Ectodermal cell (in vitro differentiated cells): ENCODE measurements around the gene LRR1.
"Not testable (repeated sequence)": the region's sequence is repeated elsewhere in the genome, so short reads cannot be mapped to it uniquely, and the experiment has no call there.

Source experiments
- H3K27ac ChIP-seq: 2 replicates; pipeline ENCODE4 v1.7.0; 2013; ENCODE audit warnings: mild to moderate bottlenecking, low read depth, low read length; ENCODE audit not compliant: insufficient read depth, poor library complexity, severe bottlenecking
- H3K27me3 ChIP-seq: 2 replicates; pipeline ENCODE4 v1.7.0; 2013; ENCODE audit warnings: mild to moderate bottlenecking, low read length; ENCODE audit not compliant: insufficient read depth, control insufficient read depth, poor library complexity, severe bottlenecking
- H3K36me3 ChIP-seq: one replicate; pipeline ENCODE4 v1.7.0; 2013; ENCODE audit warnings: low read length; ENCODE audit not compliant: control insufficient read depth, insufficient read depth
- H3K4me1 ChIP-seq: one replicate; pipeline ENCODE4 v1.7.0; 2013; ENCODE audit warnings: low read length; ENCODE audit not compliant: control insufficient read depth, insufficient read depth
- H3K4me3 ChIP-seq: 2 replicates; pipeline ENCODE4 v1.7.0; 2013; ENCODE audit warnings: low read depth, low read length, control low read depth; ENCODE audit not compliant: insufficient read depth
- H3K9me3 ChIP-seq: 2 replicates; pipeline ENCODE4 v1.7.0; 2013; ENCODE audit warnings: mild to moderate bottlenecking, low read length, moderate library complexity; ENCODE audit not compliant: control insufficient read depth
- WGBS, 2 experiments: methylation state at CpG; one replicate each; pipeline ENCODE4 v1.1.7; 2013; ENCODE audit warnings: missing lambda C conversion rate in 2 of 2; 5-methylcytosine and 5-hydroxymethylcytosine counted together

Gene LRR1

DNA sequence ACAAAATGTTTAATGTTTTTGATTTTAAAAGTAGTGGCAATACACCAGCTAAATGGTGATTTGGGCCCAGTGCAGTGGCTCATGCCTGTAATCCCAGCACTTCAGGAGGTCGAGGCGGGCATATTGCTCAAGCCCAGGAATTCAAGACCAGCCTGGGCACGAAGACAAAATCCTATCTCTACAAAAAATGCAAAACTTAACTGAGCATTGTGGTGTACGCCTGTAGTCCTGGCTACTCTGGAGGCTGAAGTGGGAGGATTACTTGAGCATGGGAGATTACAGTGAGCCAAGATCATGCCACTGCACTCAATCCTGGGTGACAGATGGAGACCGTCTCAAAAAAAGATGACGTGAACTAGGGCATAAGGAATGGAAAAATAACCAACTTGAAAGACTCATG lies 17.0 kb downstream of the LRR1 start:
- WGBS, 2 experiments: 92 to 94% methylated on average over 6 of the region's 6 CpGs

DNA sequence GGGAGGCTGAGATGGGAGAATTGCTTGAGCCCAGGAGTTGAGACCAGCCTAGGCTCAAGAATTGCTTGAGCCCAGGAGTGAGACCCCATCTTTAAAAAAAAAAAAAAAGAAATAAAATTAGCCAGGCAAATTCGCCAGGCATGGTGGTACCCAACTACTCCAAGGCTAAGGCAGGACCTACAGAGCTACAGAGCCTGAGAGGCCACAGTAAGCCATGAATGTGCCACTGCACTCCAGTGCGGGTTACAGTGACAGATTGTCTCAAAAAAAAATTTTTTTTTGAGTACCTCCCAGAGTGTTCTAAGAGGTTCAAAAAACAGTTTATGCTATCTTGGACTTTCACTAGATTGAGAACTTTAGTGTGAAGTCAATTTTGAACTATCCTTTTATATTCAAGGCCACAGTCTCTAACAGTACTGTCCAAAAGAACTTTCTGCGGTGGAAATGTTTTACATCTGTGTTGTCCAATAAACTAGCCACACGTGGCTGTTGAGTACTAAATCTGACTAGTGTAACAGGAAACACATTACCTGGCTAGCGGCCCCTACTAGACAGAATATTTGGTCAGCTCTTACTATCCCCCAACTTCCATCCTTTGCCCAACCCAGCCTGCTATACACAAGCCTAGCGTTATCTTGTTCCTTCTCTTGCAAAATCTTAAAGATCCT lies 19.2 kb downstream of the LRR1 start:
- 96% methylated on average over 6 of the region's 6 CpGs for WGBS, 2 experiments
- H3K9me3 ChIP-seq: no peaks in the 10 kb centered on the region
- H3K27ac ChIP-seq: no peak overlapping the region
- no peak overlapping the region for H3K4me3 ChIP-seq
- peaks cover 12% of the 10 kb centered on the region for H3K36me3 ChIP-seq
- peaks cover 9% of the 10 kb centered on the region for H3K4me1 ChIP-seq
- H3K27me3 ChIP-seq: no peaks in the 10 kb centered on the region

More for the DNA sequence above, 17.0 kb downstream of the LRR1 start:
- Histone ChIP-seq H3K36me3 (peaks cover 12% of the 10 kb centered on the region), H3K4me3 (no peak overlapping the region), H3K9me3 (no peaks in the 10 kb centered on the region), H3K27ac (no peak overlapping the region), H3K27me3 (no peaks in the 10 kb centered on the region), H3K4me1 (no peaks in the 10 kb centered on the region)

DNA sequence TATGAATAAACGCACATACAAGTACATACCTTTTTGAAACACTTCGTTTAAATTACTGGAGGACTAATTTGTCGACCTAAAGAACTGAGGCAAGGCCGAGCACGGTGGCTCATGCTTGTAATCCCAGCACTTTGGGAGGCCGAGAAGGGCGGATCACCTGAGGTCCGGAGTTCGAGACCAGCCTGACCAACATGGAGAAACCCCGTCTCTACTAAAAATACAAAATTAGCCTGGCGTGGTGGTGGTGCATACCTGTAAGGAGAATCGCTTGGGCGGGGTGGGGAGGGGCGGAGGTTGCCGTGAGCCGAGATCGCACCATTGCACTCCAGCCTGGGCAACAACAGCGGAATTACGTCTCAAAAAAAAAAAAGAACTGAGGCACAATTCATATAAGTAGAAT lies 20.5 kb downstream of the LRR1 start:
- H3K9me3 ChIP-seq, H3K27me3 ChIP-seq, H3K27ac ChIP-seq, H3K4me1 ChIP-seq: not testable (repeated sequence)
- peaks cover 12% of the 10 kb centered on the region for H3K36me3 ChIP-seq
- WGBS, 2 experiments: 70 to 79% methylated on average over 19 of the region's 19 CpGs
- peak overlapping the region; percentile 93 for H3K4me3 ChIP-seq

DNA sequence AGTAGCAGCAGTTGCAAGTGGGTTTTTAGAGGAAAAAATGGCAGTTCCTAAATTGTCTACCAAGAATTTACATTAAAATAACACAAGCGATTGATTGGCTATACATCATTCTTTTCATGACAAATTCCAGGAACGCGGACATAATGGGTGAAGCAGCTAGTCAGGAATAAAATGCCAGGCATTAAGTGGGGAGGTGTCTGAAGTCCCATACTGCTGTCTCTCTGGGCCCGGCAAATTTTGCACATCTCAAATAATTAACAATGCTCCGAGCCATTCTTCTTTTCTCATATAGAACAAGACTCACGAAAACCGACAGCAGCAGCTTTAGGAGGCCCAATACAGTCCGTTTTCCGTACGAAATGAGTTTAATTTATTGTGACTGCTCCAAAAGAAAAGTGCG lies 21.0 kb downstream of the LRR1 start:
- peaks cover 9% of the 10 kb centered on the region for H3K4me1 ChIP-seq
- WGBS, 2 experiments: 1% methylated on average over 11 of the region's 11 CpGs
- H3K27me3 ChIP-seq: no peaks in the 10 kb centered on the region
- H3K27ac ChIP-seq: peak overlapping the region; percentile 93
- H3K36me3 ChIP-seq: peaks cover 12% of the 10 kb centered on the region
- peak overlapping the region; percentile 93 for H3K4me3 ChIP-seq
- no peaks in the 10 kb centered on the region for H3K9me3 ChIP-seq

DNA sequence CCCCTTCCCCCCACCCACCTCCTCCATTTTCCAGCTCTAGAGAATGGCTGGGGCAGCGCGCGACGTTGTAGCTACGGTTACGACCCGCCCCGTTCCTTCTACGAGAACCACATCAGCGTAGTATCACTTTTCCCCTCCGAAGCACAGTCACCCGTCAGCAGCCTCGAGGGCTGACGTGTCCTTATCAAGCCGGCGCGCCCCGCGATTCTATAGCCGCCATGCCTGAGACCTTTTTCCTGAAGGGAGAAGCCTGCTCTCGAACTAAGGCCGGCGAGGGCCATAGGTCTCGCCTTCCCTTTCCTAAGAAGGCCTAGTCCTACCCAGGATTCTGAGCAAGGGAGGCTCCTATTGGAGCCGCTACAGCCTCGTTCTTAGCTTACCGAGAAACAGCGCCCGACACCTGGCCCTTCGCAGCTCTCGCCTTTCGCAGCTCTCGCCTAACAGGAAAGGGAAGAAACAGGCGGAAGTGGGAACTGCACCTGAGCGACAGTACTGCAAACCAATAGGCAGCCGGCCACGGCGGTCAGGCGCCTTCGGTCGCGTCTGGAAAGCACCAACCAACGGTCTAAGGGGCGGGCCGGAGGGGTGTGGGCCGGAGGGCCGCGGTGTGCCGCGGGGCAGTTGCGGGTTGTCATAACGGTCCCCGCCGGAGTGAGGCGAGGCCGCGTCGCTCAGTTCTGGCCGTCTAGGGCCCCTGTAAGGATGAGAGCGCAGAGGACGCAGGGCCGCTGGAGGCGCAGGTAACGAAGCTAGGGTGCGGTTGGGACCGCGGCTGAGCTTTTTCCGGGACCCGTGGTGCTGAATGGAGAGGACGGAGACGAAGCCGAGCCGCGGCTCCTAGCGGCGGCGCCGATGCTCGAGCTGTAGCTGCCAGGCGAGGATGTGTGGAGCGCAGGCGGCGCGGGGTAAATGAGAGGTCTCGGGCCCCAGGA lies 21.7 kb downstream of the LRR1 start, which contains the start of the genes MGAT2 and RPL36AL:
TSS of gene MGAT2 (plus strand) at position 618 of the 932 bp plus-strand sequence. CDS start 470 bp downstream, outside the sequence.
TSS of gene RPL36AL (minus strand) at position 445 of the 932 bp plus-strand sequence. CDS start 1,522 bp downstream, outside the sequence.
- Histone ChIP-seq H3K9me3 (no peaks in the 10 kb centered on the region), H3K4me3 (peak within 1 kb of the TSS; percentile 93), H3K4me1 (peaks cover 9% of the 10 kb centered on the region), H3K27ac (peak within 1 kb of the TSS; percentile 93), H3K27me3 (no peaks in the 10 kb centered on the region), H3K36me3 (peaks cover 12% of the 10 kb centered on the region)
- 0 to 1% methylated on average over 85 of the region's 85 CpGs for WGBS, 2 experiments

DNA sequence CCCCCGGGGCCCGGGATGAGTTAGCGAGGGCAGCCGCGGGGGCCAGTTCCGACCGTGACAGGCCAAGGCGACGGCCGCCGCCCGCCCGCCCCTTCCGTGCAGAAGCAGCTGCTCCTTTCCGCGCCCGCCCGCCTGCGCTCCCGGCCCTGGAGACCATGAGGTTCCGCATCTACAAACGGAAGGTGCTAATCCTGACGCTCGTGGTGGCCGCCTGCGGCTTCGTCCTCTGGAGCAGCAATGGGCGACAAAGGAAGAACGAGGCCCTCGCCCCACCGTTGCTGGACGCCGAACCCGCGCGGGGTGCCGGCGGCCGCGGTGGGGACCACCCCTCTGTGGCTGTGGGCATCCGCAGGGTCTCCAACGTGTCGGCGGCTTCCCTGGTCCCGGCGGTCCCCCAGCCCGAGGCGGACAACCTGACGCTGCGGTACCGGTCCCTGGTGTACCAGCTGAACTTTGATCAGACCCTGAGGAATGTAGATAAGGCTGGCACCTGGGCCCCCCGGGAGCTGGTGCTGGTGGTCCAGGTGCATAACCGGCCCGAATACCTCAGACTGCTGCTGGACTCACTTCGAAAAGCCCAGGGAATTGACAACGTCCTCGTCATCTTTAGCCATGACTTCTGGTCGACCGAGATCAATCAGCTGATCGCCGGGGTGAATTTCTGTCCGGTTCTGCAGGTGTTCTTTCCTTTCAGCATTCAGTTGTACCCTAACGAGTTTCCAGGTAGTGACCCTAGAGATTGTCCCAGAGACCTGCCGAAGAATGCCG lies 22.6 kb downstream of the LRR1 start:
- Histone ChIP-seq H3K4me1 (peaks cover 9% of the 10 kb centered on the region), H3K36me3 (peaks cover 12% of the 10 kb centered on the region), H3K27ac (no peak overlapping the region), H3K4me3 (peak overlapping the region; percentile 93), H3K27me3 (no peaks in the 10 kb centered on the region), H3K9me3 (no peaks in the 10 kb centered on the region)
- 4% methylated on average over 65 of the region's 65 CpGs for WGBS, 2 experiments

DNA sequence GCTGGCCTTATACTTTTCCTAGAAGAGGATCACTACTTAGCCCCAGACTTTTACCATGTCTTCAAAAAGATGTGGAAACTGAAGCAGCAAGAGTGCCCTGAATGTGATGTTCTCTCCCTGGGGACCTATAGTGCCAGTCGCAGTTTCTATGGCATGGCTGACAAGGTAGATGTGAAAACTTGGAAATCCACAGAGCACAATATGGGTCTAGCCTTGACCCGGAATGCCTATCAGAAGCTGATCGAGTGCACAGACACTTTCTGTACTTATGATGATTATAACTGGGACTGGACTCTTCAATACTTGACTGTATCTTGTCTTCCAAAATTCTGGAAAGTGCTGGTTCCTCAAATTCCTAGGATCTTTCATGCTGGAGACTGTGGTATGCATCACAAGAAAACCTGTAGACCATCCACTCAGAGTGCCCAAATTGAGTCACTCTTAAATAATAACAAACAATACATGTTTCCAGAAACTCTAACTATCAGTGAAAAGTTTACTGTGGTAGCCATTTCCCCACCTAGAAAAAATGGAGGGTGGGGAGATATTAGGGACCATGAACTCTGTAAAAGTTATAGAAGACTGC lies 23.4 kb downstream of the LRR1 start:
- Histone ChIP-seq H3K4me1 (peaks cover 9% of the 10 kb centered on the region), H3K36me3 (peaks cover 10% of the 10 kb centered on the region), H3K4me3 (peak overlapping the region; percentile 93), H3K27me3 (no peaks in the 10 kb centered on the region), H3K9me3 (no peaks in the 10 kb centered on the region), H3K27ac (no peak overlapping the region)
- WGBS, 2 experiments: 69 to 83% methylated on average over 3 of the region's 3 CpGs

DNA sequence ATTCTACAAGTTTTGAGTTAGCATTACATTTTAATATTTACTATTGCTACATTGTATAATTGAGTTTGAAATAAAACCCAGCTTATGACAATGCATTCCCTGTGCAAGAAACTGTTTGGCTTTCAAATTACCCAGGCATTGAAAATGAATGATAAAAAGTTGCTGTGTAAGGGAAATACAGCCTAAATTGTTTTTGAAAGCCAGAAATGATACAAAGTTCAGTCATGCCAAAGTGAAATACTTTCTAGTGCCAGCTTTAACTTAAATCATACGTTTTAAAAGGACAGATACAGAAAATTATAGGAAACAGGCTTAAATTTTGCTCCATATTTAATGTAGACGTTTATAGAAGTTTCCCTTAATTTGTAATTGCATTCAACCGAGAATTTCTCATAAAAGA lies 24.6 kb downstream of the LRR1 start:
- no peak overlapping the region for H3K27ac ChIP-seq
- H3K36me3 ChIP-seq: peaks cover 7% of the 10 kb centered on the region
- peaks cover 9% of the 10 kb centered on the region for H3K4me1 ChIP-seq
- 94 to 95% methylated on average over 2 to 3 of the region's 3 CpGs for whole genome bisulfite sequencing, 2 experiments
- H3K27me3 ChIP-seq: no peaks in the 10 kb centered on the region
- no peaks in the 10 kb centered on the region for H3K9me3 ChIP-seq
- no peak overlapping the region for H3K4me3 ChIP-seq

DNA sequence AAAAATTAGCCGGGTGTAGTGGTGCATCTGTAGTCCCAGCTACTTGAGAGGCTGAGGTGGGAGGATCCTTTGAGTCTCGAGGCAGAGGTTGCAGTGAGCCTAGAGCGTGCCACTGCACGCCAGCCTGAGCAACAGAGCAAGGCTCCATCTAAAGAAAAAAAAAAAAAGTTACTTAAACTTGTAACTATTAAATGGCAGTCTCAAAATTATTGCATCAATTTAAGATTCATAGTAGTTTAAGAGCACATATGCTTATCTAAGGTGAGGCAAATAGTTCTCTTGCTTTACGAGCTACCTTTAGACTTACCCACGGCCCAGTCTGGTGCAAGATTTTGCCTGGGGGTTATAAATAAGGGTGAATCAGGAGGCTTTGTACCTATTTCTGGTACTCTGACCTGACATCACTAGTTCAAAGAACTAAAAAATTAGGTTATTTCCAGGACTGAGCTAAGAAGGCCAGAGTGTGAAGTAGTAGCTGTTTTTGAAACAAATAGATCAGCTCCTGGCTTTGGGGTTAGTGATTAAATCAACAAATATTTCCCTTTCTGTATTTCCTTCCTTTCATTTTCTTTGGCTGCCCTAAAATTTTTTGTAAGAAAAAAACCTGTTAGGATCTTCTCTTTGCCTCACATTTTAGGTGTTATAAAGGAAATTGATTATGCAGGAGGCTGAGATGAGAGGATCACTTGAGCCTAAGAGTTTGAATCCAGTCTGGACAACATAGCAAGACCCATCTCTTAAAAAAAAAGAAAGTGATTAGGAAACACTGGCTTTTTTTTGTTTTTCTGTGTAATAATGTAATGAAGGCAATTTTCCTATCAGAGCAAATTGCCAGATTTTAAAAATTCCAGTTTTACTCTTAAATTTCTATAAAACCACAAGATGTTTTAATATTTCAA lies 25.4 kb downstream of the LRR1 start:
- no peak overlapping the region for H3K4me3 ChIP-seq
- no peak overlapping the region for H3K27ac ChIP-seq
- 85 to 88% methylated on average over 6 of the region's 6 CpGs for WGBS, 2 experiments
- H3K36me3 ChIP-seq: peaks cover 3% of the 10 kb centered on the region
- H3K9me3 ChIP-seq: no peaks in the 10 kb centered on the region
- H3K4me1 ChIP-seq: peaks cover 9% of the 10 kb centered on the region
- no peaks in the 10 kb centered on the region for H3K27me3 ChIP-seq
